Panc1 (cell line): ENCODE results near the gene AIFM1. TPM values are rescaled to one million over a fixed set of nuclear protein-coding genes. Genes with fewer than 3 reads are reported as not detected.

Experiments
- ATAC-seq: fragments of 200-7000 bp; cut with Tn5 transposase; 2 replicates; pipeline ENCODE4 v1.9.1; 2020; ENCODE audit warnings: mild to moderate bottlenecking, moderate library complexity
- BruUV-seq: library from RNA; stranded (reverse); fragments of 400-500 nt; replicated peaks from 2 replicates; lab custom pipeline; 2021; lab: Mats Ljungman, UMichigan
- CTCF ChIA-PET: fragments of 300-600 bp; sonication (Branson Sonifier 250); formaldehyde crosslinking; loops from one replicate; lab custom pipeline; 2022; ENCODE audit warnings: antibody characterized with exemption; lab: Charles Lee
- POLR2A ChIA-PET: fragments of 300-600 bp; sonication (Branson Sonifier 250); formaldehyde crosslinking; loops from one replicate; lab custom pipeline; 2022; ENCODE audit warnings: antibody characterized with exemption; lab: Charles Lee
- DNase-seq: peaks from one replicate; pipeline ENCODE4 v3.0.0-alpha.2; 2010; ENCODE audit warnings: low read depth, low spot score
- H3K27ac ChIP-seq: 2 replicates; pipeline ENCODE4 v1.5.1; 2011; ENCODE audit warnings: mild to moderate bottlenecking, low read length, inconsistent platforms
- H3K27me3 ChIP-seq: fragments of 200-500 bp; sonication (Bioruptor generic); 2 replicates; pipeline ENCODE4 v1.6.0; 2014; ENCODE audit warnings: low read length, inconsistent platforms; ENCODE audit not compliant: control insufficient read depth, insufficient read depth
- H3K36me3 ChIP-seq: fragments of 200-500 bp; sonication (Bioruptor generic); 2 replicates; pipeline ENCODE4 v1.5.1; 2014; ENCODE audit warnings: inconsistent platforms, mild to moderate bottlenecking, low read length, moderate library complexity; ENCODE audit not compliant: control insufficient read depth, insufficient read depth
- H3K4me1 ChIP-seq: 2 replicates; pipeline ENCODE4 v1.5.1; 2011; ENCODE audit warnings: inconsistent platforms, mild to moderate bottlenecking, low read length, moderate library complexity; ENCODE audit not compliant: control insufficient read depth, insufficient read depth
- H3K4me3 ChIP-seq, 2 experiments: 2 replicates each; pipeline ENCODE4 v1.5.1; 2011 to 2012; ENCODE audit warnings: low read depth in 2 of 2, low read length in 2 of 2, mild to moderate bottlenecking in 2 of 2, inconsistent platforms in 1 of 2, moderate library complexity in 1 of 2
- H3K9me3 ChIP-seq: fragments of 200-500 bp; sonication (Bioruptor generic); 2 replicates; pipeline ENCODE4 v1.5.1; 2014; ENCODE audit warnings: low read depth, mild to moderate bottlenecking, inconsistent platforms, low read length, moderate library complexity; ENCODE audit not compliant: control insufficient read depth, insufficient read depth
- POLR2AphosphoS5 ChIP-seq: IDR thresholded peaks from 2 replicates; pipeline ENCODE4 v1.6.1; 2012; ENCODE audit warnings: mild to moderate bottlenecking, low read depth, low read length, moderate library complexity
- SIN3A ChIP-seq: IDR thresholded peaks from 2 replicates; pipeline ENCODE4 v1.6.1; 2012; ENCODE audit warnings: low read depth, mild to moderate bottlenecking, low read length, moderate library complexity, borderline replicate concordance; ENCODE audit not compliant: insufficient read depth
- TCF7L2 ChIP-seq: IDR thresholded peaks from 2 replicates; pipeline ENCODE4 v1.6.1; 2011; ENCODE audit warnings: mild to moderate bottlenecking, low read depth, low read length, inconsistent platforms
- in situ Hi-C: cut with HindIII; loops from 2 replicates; pipeline ENCODE4 v1.10.0; 2016; ENCODE audit warnings: low sequenced_read_pairs, low pct_unique_long_range_greater_than_20kb
- intact Hi-C: fragments of 100-400 bp; cut with micrococcal nuclease; formaldehyde crosslinking; loops from one replicate; pipeline ENCODE4 v1.10.0; 2022; ENCODE audit not compliant: unreplicated experiment
- total RNA-seq: library from RNA; stranded (reverse); gene quantifications from one replicate; pipeline ENCODE4 v1.2.1, GENCODE V29; 2021; ENCODE audit not compliant: unreplicated experiment
- TF ChIP-seq, protein P1 (sequence below), 2 experiments: IDR thresholded peaks; 2 replicates each; pipeline ENCODE4 v1.6.1; 2011 to 2012; ENCODE audit warnings: low read depth in 2 of 2, control low read depth in 1 of 2, low read length in 1 of 2, mild to moderate bottlenecking in 1 of 2, moderate library complexity in 1 of 2; ENCODE audit not compliant: insufficient read depth in 1 of 2
- TF ChIP-seq, protein P2 (sequence below): fragments of 450-650 bp; IDR thresholded peaks from 2 replicates; pipeline ENCODE4 v1.5.1; 2017; ENCODE audit warnings: mild to moderate bottlenecking

Gene AIFM1
- total RNA-seq, 1 experiment from 2014 or later = 96.6 TPM

DNA sequence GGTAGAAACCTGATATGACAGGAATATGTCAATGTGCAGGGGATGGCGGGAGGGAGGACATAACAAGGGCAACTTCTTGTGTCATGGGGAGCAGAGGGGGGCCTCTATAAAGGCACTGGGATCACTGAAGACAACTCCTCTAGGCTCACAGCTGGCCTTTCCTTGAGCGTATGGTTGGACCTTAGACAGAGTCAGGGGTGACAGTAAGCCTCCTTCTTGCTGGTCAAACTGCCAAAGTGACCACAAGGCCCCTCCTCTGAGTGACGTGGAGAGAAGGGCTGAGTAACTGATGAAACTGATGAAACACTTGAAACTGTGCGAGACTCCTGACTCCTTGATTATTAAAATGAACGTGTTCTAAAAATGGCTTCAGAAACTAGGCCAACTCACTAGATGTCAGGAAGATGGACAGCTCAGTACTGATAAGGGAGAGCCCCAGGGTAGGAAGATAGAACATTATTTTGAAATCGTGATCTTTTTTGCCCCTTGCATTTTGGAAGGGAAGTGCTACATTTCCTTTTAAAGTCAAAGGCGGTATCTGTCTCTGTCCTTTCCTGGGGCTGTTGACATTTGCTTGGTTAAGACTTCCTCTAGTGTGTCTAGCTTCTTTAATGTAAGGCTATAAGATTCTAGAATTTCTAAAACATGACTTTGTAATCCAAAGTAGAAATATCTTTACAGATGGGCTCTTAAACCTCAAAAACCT is 7.7 kb upstream of the AIFM1 start:
- H3K9me3 ChIP-seq = no peaks in the 10 kb centered on the region
- ChIA-PET POLR2A (interaction anchor here (0.7 kb wide), 1 partner anchor 20 kb away, joined by 3 read pairs; no protein-coding TSS in a partner anchor), CTCF (interaction anchor here (0.5 kb wide), 1 partner anchor 138 kb away, joined by 3 read pairs; no protein-coding TSS in a partner anchor)
- no peaks in the 10 kb centered on the region for H3K27me3 ChIP-seq
- no peaks in the 10 kb centered on the region for H3K36me3 ChIP-seq
- intact Hi-C loops = no loop called here
- ATAC-seq (no peak), DNase-seq (no peak)
- no peak overlapping the region for H3K4me3 ChIP-seq
- TF ChIP-seq SIN3A (no peak), TCF7L2 (no peak), POLR2AphosphoS5 (no peak)
- TF ChIP-seq, protein P1, sequence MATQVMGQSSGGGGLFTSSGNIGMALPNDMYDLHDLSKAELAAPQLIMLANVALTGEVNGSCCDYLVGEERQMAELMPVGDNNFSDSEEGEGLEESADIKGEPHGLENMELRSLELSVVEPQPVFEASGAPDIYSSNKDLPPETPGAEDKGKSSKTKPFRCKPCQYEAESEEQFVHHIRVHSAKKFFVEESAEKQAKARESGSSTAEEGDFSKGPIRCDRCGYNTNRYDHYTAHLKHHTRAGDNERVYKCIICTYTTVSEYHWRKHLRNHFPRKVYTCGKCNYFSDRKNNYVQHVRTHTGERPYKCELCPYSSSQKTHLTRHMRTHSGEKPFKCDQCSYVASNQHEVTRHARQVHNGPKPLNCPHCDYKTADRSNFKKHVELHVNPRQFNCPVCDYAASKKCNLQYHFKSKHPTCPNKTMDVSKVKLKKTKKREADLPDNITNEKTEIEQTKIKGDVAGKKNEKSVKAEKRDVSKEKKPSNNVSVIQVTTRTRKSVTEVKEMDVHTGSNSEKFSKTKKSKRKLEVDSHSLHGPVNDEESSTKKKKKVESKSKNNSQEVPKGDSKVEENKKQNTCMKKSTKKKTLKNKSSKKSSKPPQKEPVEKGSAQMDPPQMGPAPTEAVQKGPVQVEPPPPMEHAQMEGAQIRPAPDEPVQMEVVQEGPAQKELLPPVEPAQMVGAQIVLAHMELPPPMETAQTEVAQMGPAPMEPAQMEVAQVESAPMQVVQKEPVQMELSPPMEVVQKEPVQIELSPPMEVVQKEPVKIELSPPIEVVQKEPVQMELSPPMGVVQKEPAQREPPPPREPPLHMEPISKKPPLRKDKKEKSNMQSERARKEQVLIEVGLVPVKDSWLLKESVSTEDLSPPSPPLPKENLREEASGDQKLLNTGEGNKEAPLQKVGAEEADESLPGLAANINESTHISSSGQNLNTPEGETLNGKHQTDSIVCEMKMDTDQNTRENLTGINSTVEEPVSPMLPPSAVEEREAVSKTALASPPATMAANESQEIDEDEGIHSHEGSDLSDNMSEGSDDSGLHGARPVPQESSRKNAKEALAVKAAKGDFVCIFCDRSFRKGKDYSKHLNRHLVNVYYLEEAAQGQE (IDR thresholded peaks at IDR 0.05; ENCODE audit: insufficient read depth in 1 of 2, low read depth in 2 of 2, low read length in 1 of 2) = no peak
- TF ChIP-seq, protein P2, sequence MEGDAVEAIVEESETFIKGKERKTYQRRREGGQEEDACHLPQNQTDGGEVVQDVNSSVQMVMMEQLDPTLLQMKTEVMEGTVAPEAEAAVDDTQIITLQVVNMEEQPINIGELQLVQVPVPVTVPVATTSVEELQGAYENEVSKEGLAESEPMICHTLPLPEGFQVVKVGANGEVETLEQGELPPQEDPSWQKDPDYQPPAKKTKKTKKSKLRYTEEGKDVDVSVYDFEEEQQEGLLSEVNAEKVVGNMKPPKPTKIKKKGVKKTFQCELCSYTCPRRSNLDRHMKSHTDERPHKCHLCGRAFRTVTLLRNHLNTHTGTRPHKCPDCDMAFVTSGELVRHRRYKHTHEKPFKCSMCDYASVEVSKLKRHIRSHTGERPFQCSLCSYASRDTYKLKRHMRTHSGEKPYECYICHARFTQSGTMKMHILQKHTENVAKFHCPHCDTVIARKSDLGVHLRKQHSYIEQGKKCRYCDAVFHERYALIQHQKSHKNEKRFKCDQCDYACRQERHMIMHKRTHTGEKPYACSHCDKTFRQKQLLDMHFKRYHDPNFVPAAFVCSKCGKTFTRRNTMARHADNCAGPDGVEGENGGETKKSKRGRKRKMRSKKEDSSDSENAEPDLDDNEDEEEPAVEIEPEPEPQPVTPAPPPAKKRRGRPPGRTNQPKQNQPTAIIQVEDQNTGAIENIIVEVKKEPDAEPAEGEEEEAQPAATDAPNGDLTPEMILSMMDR = no peak
- BruUV-seq = no TSS peak
- peak overlapping the region; percentile 69; the same call in 1 of the 2 replicates for H3K27ac ChIP-seq
- in situ Hi-C loops = no loop called here
- peaks cover 27% of the 10 kb centered on the region for H3K4me1 ChIP-seq

DNA sequence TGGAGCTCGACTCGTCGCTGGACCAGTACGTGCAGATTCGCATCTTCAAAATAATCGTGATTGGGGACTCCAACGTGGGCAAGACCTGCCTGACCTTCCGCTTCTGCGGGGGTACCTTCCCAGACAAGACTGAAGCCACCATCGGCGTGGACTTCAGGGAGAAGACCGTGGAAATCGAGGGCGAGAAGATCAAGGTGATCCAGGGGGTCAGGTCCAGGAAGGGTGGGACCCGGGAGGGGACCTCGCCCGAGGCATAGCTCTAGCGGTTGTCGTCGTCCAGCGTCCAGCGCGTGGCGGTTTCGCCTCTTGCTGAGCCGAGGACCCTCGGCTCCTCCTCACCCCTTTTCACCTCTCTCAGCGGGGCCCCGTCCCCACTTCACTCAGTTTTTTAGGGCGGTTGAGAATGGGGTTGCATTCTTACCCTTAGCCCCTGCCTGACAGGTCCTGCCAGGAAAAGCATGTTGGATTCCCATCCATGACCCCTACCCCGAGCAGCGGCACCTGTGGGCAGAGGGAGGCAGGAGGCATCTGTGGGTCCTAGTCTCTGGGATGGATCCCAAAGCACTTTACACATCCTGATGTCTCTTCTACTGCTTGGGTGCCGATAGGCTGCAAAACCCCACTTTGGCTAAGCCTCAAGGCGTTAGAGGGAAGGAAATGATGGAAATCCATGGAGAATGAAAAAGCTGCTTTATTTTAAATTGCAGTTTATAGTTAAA is 6.6 kb upstream of the AIFM1 start:
- Histone ChIP-seq H3K4me1 (peaks cover 27% of the 10 kb centered on the region), H3K27me3 (no peaks in the 10 kb centered on the region), H3K9me3 (no peaks in the 10 kb centered on the region), H3K36me3 (no peaks in the 10 kb centered on the region), H3K4me3 (peak overlapping the region; percentile 64 to 75), H3K27ac (no peak overlapping the region; the same call in 1 of the 2 replicates)
- intact Hi-C loops (no loop called here), in situ Hi-C loops (no loop called here)
- DNase-seq = no peak
- POLR2A ChIA-PET = no interaction called here
- CTCF ChIA-PET = interaction anchor here (0.6 kb wide), 1 partner anchor 51 kb away, joined by 4 read pairs; no protein-coding TSS in a partner anchor
- TF ChIP-seq, protein P1 (IDR thresholded peaks at IDR 0.05; ENCODE audit: insufficient read depth in 1 of 2, low read depth in 2 of 2, low read length in 1 of 2) = no peak
- no peak for TF ChIP-seq SIN3A
- TF ChIP-seq, protein P2 = no peak
- TF ChIP-seq TCF7L2 = no peak
- no peak for TF ChIP-seq POLR2AphosphoS5
- no TSS peak for BruUV-seq
- no peak for ATAC-seq
